ENCODE measurements around the gene AK4. TPM values are rescaled to one million over a fixed set of nuclear protein-coding genes. Genes with fewer than 3 reads are reported as not detected.

The AK4 gene
- total RNA-seq, 1 experiment from 2014 or later, result 180 TPM

- CTCF ChIA-PET, result interaction anchor here (0.7 to 1.9 kb wide), 3 partner anchors 12 to 427 kb away, joined by 3 to 5 read pairs (median 3); no protein-coding TSS in a partner anchor
- Mint-ChIP-seq H3K27me3 (ENCODE audit: low read depth) (peaks cover 4% of the 10 kb centered on the region), H3K9me3 (no peaks in the 10 kb centered on the region), H3K4me1 (peaks cover 32% of the 10 kb centered on the region), H3K27ac (no peak overlapping the region), H3K36me3 (no peaks in the 10 kb centered on the region), H3K4me3 (no peak overlapping the region)
- TF ChIP-seq ZBTB21 (CRISPR knock-in tag; IDR thresholded peaks at IDR 0.05; ENCODE audit: borderline replicate concordance) (no peak), AFF4 (CRISPR knock-in tag; IDR thresholded peaks at IDR 0.05; ENCODE audit: borderline replicate concordance) (no peak), ZNF425 (CRISPR knock-in tag; conservative IDR thresholded peaks at IDR 0.05) (no peak), PREB (CRISPR knock-in tag; IDR thresholded peaks at IDR 0.05; ENCODE audit: borderline replicate concordance) (no peak), NFE2L1 (CRISPR knock-in tag; IDR thresholded peaks at IDR 0.05) (no peak), ZNF281 (CRISPR knock-in tag; IDR thresholded peaks at IDR 0.05) (no peak), TEAD4 (CRISPR knock-in tag; IDR thresholded peaks at IDR 0.05) (no peak)
- ATAC-seq, result no peak
- no peak for DNase-seq (ENCODE audit: low spot score)
- POLR2A ChIA-PET, result no interaction called here
Observed at GRCh38 chr1:65260851-65261473, 113.0 kb downstream of the AK4 start.

- Mint-ChIP-seq H3K27ac (no peak overlapping the region), H3K4me3 (no peak overlapping the region), H3K27me3 (ENCODE audit: low read depth) (peaks cover 12% of the 10 kb centered on the region), H3K9me3 (no peaks in the 10 kb centered on the region), H3K36me3 (no peaks in the 10 kb centered on the region), H3K4me1 (peaks cover 43% of the 10 kb centered on the region)
- ATAC-seq (no peak), DNase-seq (ENCODE audit: low spot score) (no peak)
- TF ChIP-seq FOXJ3 (CRISPR knock-in tag; IDR thresholded peaks at IDR 0.05; ENCODE audit: borderline replicate concordance) (no peak), CTCF (IDR thresholded peaks at IDR 0.05) (no peak), IRF1 (CRISPR knock-in tag; IDR thresholded peaks at IDR 0.05) (no peak), SOX15 (CRISPR knock-in tag; IDR thresholded peaks at IDR 0.05) (no peak), ZNF396 (CRISPR knock-in tag; IDR thresholded peaks at IDR 0.05; ENCODE audit: borderline replicate concordance) (no peak), ETV6 (CRISPR knock-in tag; IDR thresholded peaks at IDR 0.05) (no peak), ATF3 (CRISPR knock-in tag; conservative IDR thresholded peaks at IDR 0.05) (no peak), ERG (CRISPR knock-in tag; IDR thresholded peaks at IDR 0.05) (no peak), MLX (CRISPR knock-in tag; IDR thresholded peaks at IDR 0.05) (no peak)
- ChIA-PET POLR2A (interaction anchor here (1.3 kb wide), 1 partner anchor 9 kb away, joined by 4 read pairs; no protein-coding TSS in a partner anchor), CTCF (interaction anchor here (1.5 kb wide), 1 partner anchor 27 kb away, joined by 3 read pairs; no protein-coding TSS in a partner anchor)
Observed at GRCh38 chr1:65263286-65263685, 115.3 kb downstream of the AK4 start.
